Frontal cortex (tissue), 1 donor: ENCODE results near the gene MSL2. TPM values are rescaled to one million over a fixed set of nuclear protein-coding genes. Genes with fewer than 3 reads are reported as not detected.

Experiments
- total RNA-seq: library from RNA; depleted of rRNA; stranded (reverse); fragments of >200 nt; gene quantifications from one replicate; pipeline ENCODE4 v1.2.3, GENCODE V29; 2014

Gene MSL2
- total RNA-seq, 1 donor from 2014 or later, result 23.6 TPM

Other genes with a start within 250 kb of the MSL2 start
- 36.3 TPM for gene PPP2R3A, start 230.6 kb downstream of the MSL2 start, total RNA-seq
- gene PCCB, start 54.0 kb upstream of the MSL2 start, total RNA-seq, result 41.2 TPM